ENCODE data around the gene APOD.

DNA sequence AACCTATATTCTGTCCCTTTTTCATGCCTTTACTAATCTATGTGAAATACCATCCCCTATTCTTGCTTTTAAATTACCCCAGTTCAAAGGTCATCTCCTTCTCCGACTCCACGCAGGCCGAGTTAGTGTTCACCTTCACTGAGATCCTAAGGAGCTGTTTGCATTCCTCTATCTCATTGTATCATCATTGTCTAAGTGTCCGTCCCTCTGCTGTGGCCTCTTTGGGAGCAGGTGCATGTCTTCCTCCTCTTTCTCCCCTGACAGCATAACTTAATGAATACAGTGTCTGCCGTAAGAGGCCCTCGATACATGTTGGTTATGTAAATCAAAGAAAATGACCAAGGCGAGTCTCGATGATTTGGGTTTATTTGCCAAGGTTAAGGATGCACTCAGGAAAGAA lies 35.7 kb downstream of the APOD start:
- TF ChIP-seq, protein P1, sequence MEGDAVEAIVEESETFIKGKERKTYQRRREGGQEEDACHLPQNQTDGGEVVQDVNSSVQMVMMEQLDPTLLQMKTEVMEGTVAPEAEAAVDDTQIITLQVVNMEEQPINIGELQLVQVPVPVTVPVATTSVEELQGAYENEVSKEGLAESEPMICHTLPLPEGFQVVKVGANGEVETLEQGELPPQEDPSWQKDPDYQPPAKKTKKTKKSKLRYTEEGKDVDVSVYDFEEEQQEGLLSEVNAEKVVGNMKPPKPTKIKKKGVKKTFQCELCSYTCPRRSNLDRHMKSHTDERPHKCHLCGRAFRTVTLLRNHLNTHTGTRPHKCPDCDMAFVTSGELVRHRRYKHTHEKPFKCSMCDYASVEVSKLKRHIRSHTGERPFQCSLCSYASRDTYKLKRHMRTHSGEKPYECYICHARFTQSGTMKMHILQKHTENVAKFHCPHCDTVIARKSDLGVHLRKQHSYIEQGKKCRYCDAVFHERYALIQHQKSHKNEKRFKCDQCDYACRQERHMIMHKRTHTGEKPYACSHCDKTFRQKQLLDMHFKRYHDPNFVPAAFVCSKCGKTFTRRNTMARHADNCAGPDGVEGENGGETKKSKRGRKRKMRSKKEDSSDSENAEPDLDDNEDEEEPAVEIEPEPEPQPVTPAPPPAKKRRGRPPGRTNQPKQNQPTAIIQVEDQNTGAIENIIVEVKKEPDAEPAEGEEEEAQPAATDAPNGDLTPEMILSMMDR (IDR thresholded peaks at IDR 0.05) = no peak
- TF ChIP-seq POLR2A (IDR thresholded peaks at IDR 0.05) = no peak
